ENCODE data around the gene SH3BP4.

The SH3BP4 gene

DNA sequence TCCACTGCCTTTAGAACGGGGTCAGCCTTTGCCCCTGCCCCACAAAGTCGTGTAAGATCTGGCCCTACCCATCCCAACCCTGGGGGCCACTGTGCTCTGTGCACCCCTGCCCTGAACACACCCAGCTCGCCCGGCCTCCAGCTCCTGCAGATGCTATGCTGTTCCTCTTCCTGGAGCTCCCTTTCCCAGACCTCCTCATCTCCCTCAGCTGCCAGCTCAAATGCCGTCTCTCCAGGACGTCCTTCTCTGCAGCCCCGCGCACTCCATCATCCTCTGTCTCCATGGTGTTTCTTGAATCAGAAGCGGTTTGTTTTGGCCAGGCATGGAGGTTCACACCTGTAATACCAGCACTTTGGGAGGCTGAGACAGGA is 94.1 kb downstream of the SH3BP4 start:
- no peaks in the 10 kb centered on the region for H3K27me3 ChIP-seq
- H3K36me3 ChIP-seq: peaks cover 21% of the 10 kb centered on the region
- no peak for DNase-seq
- TF ChIP-seq, protein P1, sequence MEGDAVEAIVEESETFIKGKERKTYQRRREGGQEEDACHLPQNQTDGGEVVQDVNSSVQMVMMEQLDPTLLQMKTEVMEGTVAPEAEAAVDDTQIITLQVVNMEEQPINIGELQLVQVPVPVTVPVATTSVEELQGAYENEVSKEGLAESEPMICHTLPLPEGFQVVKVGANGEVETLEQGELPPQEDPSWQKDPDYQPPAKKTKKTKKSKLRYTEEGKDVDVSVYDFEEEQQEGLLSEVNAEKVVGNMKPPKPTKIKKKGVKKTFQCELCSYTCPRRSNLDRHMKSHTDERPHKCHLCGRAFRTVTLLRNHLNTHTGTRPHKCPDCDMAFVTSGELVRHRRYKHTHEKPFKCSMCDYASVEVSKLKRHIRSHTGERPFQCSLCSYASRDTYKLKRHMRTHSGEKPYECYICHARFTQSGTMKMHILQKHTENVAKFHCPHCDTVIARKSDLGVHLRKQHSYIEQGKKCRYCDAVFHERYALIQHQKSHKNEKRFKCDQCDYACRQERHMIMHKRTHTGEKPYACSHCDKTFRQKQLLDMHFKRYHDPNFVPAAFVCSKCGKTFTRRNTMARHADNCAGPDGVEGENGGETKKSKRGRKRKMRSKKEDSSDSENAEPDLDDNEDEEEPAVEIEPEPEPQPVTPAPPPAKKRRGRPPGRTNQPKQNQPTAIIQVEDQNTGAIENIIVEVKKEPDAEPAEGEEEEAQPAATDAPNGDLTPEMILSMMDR (IDR thresholded peaks at IDR 0.05; ENCODE audit: low read depth, low read length): no peak
- peaks cover 16% of the 10 kb centered on the region for H3K4me1 ChIP-seq
- H3K4me3 ChIP-seq (ENCODE audit: low read depth, low read length): no peak overlapping the region
- no peaks in the 10 kb centered on the region for H3K9me3 ChIP-seq

DNA sequence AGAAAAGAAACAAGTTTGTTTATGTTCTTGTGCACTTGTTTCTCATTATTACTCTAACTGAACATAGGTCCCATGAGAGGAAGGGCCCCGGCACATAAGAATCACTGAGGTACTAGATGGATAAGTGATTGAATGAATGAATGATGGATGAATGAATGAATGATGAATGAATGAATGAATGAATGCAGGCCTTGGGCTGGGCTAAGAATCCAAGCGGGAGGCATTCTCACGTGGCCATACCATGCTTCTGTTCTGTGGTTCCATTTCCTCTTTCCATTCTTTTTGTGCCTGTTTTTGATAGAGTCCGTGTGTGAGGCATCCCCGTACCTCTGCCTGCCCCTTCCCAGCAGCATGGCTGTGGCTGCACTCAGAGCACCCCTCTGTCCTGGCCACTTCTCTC is 94.8 kb downstream of the SH3BP4 start:
- H3K4me1 ChIP-seq: peaks cover 21% of the 10 kb centered on the region
- no peak for DNase-seq

DNA sequence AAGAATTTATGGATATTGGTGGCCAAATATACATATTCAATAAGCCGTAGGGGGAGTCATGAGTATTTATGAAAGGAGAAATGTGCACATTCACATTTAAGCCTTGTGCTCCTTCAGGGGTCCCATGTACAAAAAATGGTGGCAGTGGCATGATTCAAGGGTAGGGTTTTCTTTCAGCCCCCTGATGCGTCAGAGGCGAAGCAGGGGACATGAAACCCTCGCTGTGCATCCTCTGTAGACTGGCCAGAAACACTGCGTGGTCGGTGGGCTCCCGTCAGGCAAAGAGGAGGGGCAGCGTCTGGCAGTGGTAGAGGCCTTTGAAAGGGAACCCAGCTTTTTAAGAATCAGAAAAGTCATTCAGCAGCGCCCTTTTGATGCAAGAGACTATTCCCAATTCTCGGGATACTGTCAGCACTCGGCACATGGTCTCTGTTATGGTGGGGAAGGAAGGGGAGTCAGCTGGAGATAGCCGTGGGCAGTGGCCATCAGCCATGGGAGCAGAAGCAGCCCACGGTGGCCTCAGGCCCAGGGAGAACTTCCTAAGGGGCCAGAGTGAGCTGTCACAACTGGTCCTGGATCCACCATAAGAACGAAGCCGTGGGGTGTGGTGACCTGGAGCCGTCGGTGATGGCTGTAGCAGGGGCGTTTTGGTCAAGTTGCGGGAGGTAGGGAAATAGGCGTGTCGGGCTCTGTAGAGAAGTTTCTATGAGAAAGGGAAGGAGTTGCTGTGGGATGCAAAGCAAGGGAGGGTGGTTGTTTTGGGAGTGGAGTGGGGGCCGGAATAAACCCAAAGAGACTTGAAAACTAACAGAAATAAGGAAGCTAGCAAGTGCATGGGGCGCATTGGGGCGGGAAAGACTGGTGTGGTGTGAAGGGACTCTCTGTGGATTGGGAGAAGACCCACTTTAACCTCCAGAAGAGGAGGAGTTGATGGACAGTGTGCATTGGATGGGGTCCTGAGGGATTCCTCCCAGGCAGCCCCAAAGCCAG is 95.6 kb downstream of the SH3BP4 start:
- no peaks in the 10 kb centered on the region for H3K27me3 ChIP-seq
- H3K9me3 ChIP-seq: no peaks in the 10 kb centered on the region
- peaks cover 24% of the 10 kb centered on the region for H3K4me1 ChIP-seq
- no peak overlapping the region for H3K4me3 ChIP-seq (ENCODE audit: low read depth, low read length)
- peaks cover 7% of the 10 kb centered on the region for H3K36me3 ChIP-seq
- TF ChIP-seq, protein P1 (IDR thresholded peaks at IDR 0.05; ENCODE audit: low read depth, low read length): no peak
- no peak for DNase-seq

More for the DNA sequence above, 94.8 kb downstream of the SH3BP4 start:
- TF ChIP-seq, protein P1 (IDR thresholded peaks at IDR 0.05; ENCODE audit: low read depth, low read length): no peak
- Histone ChIP-seq H3K4me3 (ENCODE audit: low read depth, low read length) (no peak overlapping the region), H3K9me3 (no peaks in the 10 kb centered on the region), H3K36me3 (peaks cover 14% of the 10 kb centered on the region), H3K27me3 (no peaks in the 10 kb centered on the region)

DNA sequence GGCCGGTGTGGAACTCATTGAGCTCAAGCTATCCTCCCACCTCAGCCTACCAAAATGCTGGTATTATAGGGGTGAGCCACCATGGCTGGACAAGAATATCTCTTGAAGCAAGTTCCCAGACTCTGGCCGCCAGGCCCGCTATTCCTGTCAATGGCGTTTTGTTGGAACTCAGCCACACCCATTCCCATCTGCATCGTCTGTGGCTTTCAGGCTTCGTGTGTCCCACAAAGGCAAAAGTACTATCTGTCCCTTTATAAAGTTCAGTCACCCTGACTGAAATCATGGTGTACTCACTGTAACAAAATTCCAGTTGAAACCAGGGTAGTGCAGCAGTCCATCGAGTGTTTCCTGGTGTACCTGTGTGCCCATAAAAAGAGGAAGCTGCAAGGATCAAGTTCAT is 96.7 kb downstream of the SH3BP4 start:
- H3K4me3 ChIP-seq (ENCODE audit: low read depth, low read length): no peak overlapping the region
- DNase-seq: no peak
- no peaks in the 10 kb centered on the region for H3K27me3 ChIP-seq
- H3K9me3 ChIP-seq: no peaks in the 10 kb centered on the region
- TF ChIP-seq, protein P1 (IDR thresholded peaks at IDR 0.05; ENCODE audit: low read depth, low read length): no peak
- peaks cover 11% of the 10 kb centered on the region for H3K36me3 ChIP-seq
- H3K4me1 ChIP-seq: peaks cover 24% of the 10 kb centered on the region

DNA sequence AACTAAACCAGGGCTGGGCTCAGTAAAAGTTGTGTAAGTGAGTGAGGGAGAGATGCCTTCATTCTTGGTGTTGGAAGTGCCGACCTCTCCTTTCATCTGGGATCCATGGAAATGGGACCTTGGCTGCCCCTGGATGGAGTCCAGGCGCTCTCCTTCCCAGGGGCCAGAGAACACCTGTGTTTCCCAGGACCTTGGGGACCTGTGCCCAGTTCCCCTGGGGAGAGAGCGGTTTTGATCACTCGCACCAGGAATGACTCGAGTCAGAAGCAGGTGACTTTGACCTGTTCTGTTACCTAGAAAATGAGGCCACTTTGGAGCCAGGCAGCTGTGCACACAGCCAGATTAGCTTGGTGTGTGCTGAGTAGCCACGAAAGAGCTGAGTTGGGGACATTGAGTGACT is 97.3 kb downstream of the SH3BP4 start:
- no peak for DNase-seq
- peaks cover 24% of the 10 kb centered on the region for H3K4me1 ChIP-seq
- H3K9me3 ChIP-seq: no peaks in the 10 kb centered on the region
- TF ChIP-seq, protein P1 (IDR thresholded peaks at IDR 0.05; ENCODE audit: low read depth, low read length): no peak
- peaks cover 13% of the 10 kb centered on the region for H3K36me3 ChIP-seq
- no peaks in the 10 kb centered on the region for H3K27me3 ChIP-seq
- H3K4me3 ChIP-seq (ENCODE audit: low read depth, low read length): no peak overlapping the region

DNA sequence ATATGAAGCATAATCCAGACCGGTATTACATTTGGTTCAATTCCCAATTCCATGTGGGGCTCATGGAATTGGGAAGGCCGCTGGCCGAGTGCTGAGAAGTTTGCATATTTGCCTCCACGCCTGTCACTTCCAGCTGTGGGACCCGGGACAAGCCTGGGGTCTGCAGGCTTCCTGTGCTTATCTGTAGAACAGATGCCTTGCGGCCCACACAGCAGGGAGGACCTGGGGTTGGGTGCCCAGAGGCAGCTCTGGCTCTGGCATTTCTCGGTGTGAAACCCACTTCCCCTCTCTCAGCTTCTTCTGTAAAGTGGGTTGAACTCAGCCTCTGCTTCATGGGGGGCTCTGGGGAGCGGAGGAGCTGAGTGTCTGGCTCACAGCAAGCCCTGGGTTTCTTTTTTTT is 97.9 kb downstream of the SH3BP4 start:
- H3K27me3 ChIP-seq: no peaks in the 10 kb centered on the region
- TF ChIP-seq, protein P1 (IDR thresholded peaks at IDR 0.05; ENCODE audit: low read depth, low read length): no peak
- H3K9me3 ChIP-seq: no peaks in the 10 kb centered on the region
- peaks cover 24% of the 10 kb centered on the region for H3K4me1 ChIP-seq
- H3K36me3 ChIP-seq: peaks cover 13% of the 10 kb centered on the region
- H3K4me3 ChIP-seq (ENCODE audit: low read depth, low read length): no peak overlapping the region
- DNase-seq: peak; percentile 66
